Fibroblast of the aortic adventitia (primary cell): Measurements from ENCODE around the gene CNNM2. TPM values are rescaled to one million over a fixed set of nuclear protein-coding genes. Genes with fewer than 3 reads are reported as not detected.

Experiments used
- DNase-seq: peaks from one replicate; pipeline ENCODE4 v3.0.0-alpha.2; 2010; ENCODE audit warnings: low read depth
- H3K4me3 ChIP-seq: 2 replicates; pipeline ENCODE4 v1.5.1; 2011; ENCODE audit warnings: low read depth, mild to moderate bottlenecking, control low read depth, low read length, moderate library complexity
- total RNA-seq: library from RNA; depleted of rRNA; stranded (reverse); fragments of >200 nt; gene quantifications from 2 replicates; pipeline ENCODE4 v1.2.3, GENCODE V29; 2012; ENCODE audit warnings: low replicate concordance
- TF ChIP-seq, protein P1 (sequence below): IDR thresholded peaks from 2 replicates; pipeline ENCODE4 v1.5.1; 2011; ENCODE audit warnings: mild to moderate bottlenecking, low read length, control low read depth, inconsistent platforms; ENCODE audit not compliant: insufficient read depth

CNNM2 gene
- total RNA-seq, 1 donor, result 6.1 TPM

DNA sequence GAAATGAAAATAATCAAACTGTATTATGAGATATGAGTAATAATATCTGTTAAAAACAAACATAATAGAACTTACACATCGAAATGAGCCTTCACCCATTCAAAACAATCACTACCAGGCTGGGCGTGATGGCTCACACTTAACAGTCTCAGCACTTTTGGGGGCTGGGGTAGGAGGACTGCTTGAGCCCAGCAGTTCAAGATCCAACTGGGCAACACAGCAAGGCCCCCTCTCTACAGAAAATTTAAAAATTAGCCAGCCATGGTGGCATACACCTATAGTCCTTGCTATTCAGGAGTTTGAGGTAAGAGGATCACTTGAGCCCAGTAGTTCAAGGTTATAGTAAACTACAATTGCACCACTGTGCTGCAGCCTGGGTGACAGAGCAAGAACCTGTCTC, 199.2 kb downstream of the CNNM2 start:
- TF ChIP-seq, protein P1, sequence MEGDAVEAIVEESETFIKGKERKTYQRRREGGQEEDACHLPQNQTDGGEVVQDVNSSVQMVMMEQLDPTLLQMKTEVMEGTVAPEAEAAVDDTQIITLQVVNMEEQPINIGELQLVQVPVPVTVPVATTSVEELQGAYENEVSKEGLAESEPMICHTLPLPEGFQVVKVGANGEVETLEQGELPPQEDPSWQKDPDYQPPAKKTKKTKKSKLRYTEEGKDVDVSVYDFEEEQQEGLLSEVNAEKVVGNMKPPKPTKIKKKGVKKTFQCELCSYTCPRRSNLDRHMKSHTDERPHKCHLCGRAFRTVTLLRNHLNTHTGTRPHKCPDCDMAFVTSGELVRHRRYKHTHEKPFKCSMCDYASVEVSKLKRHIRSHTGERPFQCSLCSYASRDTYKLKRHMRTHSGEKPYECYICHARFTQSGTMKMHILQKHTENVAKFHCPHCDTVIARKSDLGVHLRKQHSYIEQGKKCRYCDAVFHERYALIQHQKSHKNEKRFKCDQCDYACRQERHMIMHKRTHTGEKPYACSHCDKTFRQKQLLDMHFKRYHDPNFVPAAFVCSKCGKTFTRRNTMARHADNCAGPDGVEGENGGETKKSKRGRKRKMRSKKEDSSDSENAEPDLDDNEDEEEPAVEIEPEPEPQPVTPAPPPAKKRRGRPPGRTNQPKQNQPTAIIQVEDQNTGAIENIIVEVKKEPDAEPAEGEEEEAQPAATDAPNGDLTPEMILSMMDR, result no peak
- H3K4me3 ChIP-seq, result no peak overlapping the region
- no peak for DNase-seq

DNA sequence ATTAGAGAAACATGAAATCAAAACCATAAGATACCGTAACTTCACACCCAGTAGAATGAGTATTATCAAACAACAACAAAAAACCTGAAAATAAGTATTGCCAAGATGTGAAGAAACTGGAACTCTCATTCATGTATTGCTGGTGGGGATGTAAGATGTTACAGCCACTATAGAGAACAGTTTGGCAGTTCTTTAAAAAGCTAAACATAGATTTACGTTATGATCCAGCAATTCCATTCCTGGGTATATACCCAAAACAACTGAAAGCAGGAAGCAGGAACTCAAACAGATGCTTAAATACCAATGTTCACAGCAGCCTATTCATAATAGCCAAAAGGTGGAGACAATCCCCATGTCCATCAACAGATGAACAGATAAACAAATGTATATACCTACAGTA, 202.5 kb downstream of the CNNM2 start:
- TF ChIP-seq, protein P1, result no peak
- no peak overlapping the region for H3K4me3 ChIP-seq
- DNase-seq, result peak; percentile 10

DNA sequence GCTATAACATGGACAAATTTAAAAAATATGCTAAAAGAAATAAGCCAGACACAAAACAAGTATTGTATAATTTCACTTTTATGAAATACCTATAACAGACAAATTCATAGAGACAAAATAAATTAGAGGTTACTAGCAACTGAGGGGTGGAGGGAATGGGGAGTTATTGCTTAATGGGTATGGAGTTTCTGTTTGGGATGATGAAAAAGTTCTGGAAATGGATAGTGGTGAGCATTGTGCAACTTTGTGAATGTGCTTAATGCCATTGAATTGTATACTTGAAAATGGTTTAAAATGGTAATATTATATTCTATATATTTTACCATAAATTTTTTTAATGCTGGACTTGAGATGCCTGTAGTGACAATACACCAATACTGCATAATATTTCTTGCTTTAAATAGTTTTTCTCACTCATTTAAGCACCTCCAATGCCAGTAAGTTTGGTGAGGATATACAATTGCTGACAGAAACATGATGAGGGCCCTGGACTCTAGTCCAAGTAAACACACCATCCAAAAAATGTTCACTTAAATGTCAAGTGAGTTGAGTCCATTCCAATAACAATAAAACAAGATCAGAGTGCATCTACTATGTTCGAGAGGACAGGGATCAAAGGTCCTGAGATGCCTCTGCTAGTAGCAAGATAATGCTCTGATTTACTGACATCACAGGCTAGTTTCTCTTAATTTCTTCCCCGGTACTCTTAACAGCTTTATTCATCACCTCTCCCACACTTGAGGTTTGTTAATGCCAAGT, 203.1 kb downstream of the CNNM2 start:
- DNase-seq, result peak; percentile 65
- no peak overlapping the region for H3K4me3 ChIP-seq
- TF ChIP-seq, protein P1, result no peak

DNA sequence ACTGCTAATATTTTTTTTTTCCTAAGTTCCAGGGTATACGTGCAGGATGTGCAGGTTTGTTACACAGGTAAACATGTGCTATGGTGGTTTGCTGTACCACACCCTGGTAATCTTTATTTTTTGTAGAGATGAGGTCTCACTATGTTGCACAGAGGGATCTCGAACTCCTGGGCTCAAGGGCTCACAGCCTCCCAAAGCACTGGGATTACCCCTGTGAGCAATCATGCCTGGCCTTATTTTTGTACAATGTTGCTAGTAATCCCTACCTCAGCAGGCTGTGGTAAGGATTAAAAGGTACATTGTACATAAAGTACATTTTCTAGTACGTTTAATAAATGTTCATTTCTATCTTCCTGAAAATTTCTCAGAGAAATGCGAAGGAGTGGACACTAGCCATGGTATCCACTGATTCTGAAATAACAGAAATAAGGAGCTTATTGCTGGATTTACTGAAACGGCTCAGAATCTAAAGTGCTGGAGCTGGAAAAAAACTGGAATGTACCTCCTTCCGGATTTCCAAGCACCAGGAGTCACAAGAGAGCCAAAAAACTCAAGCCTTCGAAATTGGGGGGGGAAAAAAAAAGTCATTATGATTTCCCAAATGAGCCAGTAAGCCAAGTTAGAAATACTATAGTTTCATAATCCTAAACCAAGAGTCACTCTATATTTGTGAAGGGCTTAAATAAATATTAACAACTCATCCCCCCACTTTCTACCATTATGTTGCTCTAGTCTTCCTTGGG, 205.4 kb downstream of the CNNM2 start:
- TF ChIP-seq, protein P1, result no peak
- DNase-seq, result peak; percentile 53

GRCh38 chr10:103124420-103125096, 206.5 kb downstream of the CNNM2 start:
- no peak overlapping the region for H3K4me3 ChIP-seq
- DNase-seq, result no peak
- TF ChIP-seq, protein P1, result no peak

More for the DNA sequence above, 205.4 kb downstream of the CNNM2 start:
- H3K4me3 ChIP-seq, result no peak overlapping the region

GRCh38 chr10:103125323-103126267, 207.5 kb downstream of the CNNM2 start:
- DNase-seq, result peak; percentile 32
- no peak overlapping the region for H3K4me3 ChIP-seq
- TF ChIP-seq, protein P1, result no peak
